Testis (tissue), 3 donors: Measurements from ENCODE around the gene LRP2BP. TPM values are rescaled to one million over a fixed set of nuclear protein-coding genes. Genes with fewer than 3 reads are reported as not detected.
A peak's percentile ranks its signal among the peaks of the same experiment; 100 is the strongest.

ENCODE experiments used
- DNase-seq: peaks from one replicate; pipeline ENCODE4 v3.0.0-alpha.2; 2019
- H3K27ac ChIP-seq, 2 donors: fragments of 200-600 bp; sonication (generic); one replicate each; pipeline ENCODE4 v1.5.1; 2019
- H3K27me3 ChIP-seq: fragments of 200-600 bp; sonication (generic); one replicate; pipeline ENCODE4 v1.5.1; 2019
- H3K36me3 ChIP-seq: fragments of 200-600 bp; sonication (generic); one replicate; pipeline ENCODE4 v1.5.1; 2017; ENCODE audit warnings: low read depth; ENCODE audit errors: missing control alignments
- H3K4me1 ChIP-seq: fragments of 200-600 bp; sonication (generic); one replicate; pipeline ENCODE4 v1.5.1; 2019
- H3K4me3 ChIP-seq, 2 donors: fragments of 200-600 bp; sonication (generic); one replicate each; pipeline ENCODE4 v1.5.1; 2017 to 2019
- H3K9me3 ChIP-seq: fragments of 200-600 bp; sonication (generic); one replicate; pipeline ENCODE4 v1.5.1; 2017
- POLR2A ChIP-seq: fragments of 450-650 bp; IDR thresholded peaks from one replicate; pipeline ENCODE4 v1.6.1; 2017; ENCODE audit warnings: antibody characterized with exemption, mild to moderate bottlenecking, moderate library complexity
- WGBS, 2 donors: methylation state at CpG; one replicate each; pipeline ENCODE4 v1.1.5; 2018; 5-methylcytosine and 5-hydroxymethylcytosine counted together
- intact Hi-C: fragments of 100-400 bp; cut with DNase I; formaldehyde crosslinking; loops from one replicate; pipeline ENCODE4 v1.15.1; 2023; ENCODE audit warnings: low total_unique reads
- polyA plus RNA-seq: library from polyadenylated mRNA; stranded (reverse); fragments of 350-450 nt; fragmentation: Illumina TruSeq; extraction: RNeasy Lipid Tissue Mini Kit (QIAGEN cat#74804); gene quantifications from one replicate; pipeline ENCODE4 v1.2.3, GENCODE V29; 2014; ENCODE audit warnings: low read depth, low replicate concordance; ENCODE audit not compliant: insufficient read depth
- total RNA-seq, 2 donors: library from RNA; depleted of rRNA; stranded (reverse); fragments of >200 nt; gene quantifications; one replicate each; pipeline ENCODE4 v1.2.3, GENCODE V29; 2016
- TF ChIP-seq, protein P1 (sequence below), 3 experiments: fragments of 450-650 bp in 2 of 3; fragments of 200-600 bp in 1 of 3; sonication (generic) in 1 of 3; IDR thresholded peaks; one replicate each; pipeline ENCODE4 v1.5.1; 2016 to 2019; ENCODE audit warnings: antibody characterized with exemption in 3 of 3, mild to moderate bottlenecking in 2 of 3, moderate library complexity in 1 of 3

LRP2BP gene
- total and polyA plus RNA-seq, 3 donors from 2014 or later: 7.5 to 49.5 (median 11.9) TPM

DNA sequence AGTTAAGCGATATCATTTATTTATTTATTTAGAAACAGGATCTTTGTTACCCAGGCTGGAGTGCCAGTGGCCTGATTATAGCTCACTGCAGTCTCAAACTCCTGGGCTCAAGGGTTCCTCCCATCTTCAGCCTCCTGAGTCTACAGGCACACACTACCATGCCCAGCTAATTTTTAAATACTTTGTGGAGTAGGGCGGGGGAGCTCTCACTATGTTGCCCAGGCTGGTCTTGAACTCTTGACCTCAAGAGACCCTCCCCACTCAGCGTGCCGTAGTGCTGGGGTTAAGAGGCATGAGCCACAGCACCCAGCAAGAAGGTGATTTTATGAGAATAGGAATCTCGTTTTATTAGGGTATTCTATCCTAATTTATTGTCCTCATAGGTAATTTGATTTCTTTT lies 33.9 kb upstream of the LRP2BP start:
- Histone ChIP-seq H3K27ac (no peak overlapping the region), H3K4me3 (no peak overlapping the region), H3K36me3 (no peaks in the 10 kb centered on the region), H3K27me3 (no peaks in the 10 kb centered on the region), H3K4me1 (peaks cover 3% of the 10 kb centered on the region), H3K9me3 (no peaks in the 10 kb centered on the region)
- intact Hi-C loops: no loop called here
- no peak for DNase-seq
- TF ChIP-seq, protein P1, sequence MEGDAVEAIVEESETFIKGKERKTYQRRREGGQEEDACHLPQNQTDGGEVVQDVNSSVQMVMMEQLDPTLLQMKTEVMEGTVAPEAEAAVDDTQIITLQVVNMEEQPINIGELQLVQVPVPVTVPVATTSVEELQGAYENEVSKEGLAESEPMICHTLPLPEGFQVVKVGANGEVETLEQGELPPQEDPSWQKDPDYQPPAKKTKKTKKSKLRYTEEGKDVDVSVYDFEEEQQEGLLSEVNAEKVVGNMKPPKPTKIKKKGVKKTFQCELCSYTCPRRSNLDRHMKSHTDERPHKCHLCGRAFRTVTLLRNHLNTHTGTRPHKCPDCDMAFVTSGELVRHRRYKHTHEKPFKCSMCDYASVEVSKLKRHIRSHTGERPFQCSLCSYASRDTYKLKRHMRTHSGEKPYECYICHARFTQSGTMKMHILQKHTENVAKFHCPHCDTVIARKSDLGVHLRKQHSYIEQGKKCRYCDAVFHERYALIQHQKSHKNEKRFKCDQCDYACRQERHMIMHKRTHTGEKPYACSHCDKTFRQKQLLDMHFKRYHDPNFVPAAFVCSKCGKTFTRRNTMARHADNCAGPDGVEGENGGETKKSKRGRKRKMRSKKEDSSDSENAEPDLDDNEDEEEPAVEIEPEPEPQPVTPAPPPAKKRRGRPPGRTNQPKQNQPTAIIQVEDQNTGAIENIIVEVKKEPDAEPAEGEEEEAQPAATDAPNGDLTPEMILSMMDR (IDR thresholded peaks at IDR 0.05): no peak
- no peak for TF ChIP-seq POLR2A
- 54 to 67% methylated on average over 5 of the region's 5 CpGs for WGBS, 2 donors

DNA sequence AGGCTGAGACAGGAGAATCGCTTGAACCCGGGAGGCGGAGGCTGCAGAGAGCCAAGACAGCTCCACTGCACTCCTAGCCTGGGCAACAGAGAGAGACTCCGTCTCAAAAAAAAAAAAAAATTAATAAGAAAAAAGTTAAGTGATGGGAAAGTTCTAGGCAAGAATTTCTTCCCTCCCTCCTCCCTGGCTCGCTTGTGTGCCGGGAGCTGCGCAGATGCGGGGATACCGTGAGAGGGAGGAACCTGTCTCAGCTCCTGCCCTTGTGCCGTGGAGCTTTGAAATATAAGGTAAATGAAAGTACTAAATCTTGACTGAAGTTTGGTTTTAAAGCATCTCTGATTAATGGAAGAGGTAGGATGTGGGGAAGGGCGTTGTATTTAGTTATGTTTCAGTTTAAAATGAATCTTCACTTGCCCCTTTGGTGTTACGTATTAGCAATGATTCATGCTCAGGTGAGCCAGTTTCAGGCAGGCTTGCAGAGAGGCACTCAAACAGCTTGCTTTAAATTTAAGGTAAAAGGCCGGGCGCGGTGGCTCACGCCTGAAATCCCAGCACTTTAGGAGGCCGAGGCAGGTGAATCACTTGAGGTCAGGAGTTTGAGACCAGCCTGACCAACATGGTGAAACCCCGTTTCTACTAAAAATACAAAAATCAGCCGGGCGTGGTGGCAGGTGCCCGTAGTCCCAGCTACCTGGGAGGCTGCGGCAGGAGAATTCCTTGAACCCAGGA lies 31.4 kb upstream of the LRP2BP start:
- 64 to 72% methylated on average over 22 of the region's 22 CpGs for WGBS, 2 donors
- TF ChIP-seq POLR2A: no peak
- TF ChIP-seq, protein P1 (IDR thresholded peaks at IDR 0.05): no peak
- H3K27ac ChIP-seq: no peak overlapping the region
- H3K27me3 ChIP-seq: no peaks in the 10 kb centered on the region
- peak overlapping the region; percentile 0 to 18 for H3K4me3 ChIP-seq
- no peaks in the 10 kb centered on the region for H3K36me3 ChIP-seq
- peaks cover 18% of the 10 kb centered on the region for H3K4me1 ChIP-seq
- intact Hi-C loops: no loop called here
- H3K9me3 ChIP-seq: no peaks in the 10 kb centered on the region
- DNase-seq: no peak

DNA sequence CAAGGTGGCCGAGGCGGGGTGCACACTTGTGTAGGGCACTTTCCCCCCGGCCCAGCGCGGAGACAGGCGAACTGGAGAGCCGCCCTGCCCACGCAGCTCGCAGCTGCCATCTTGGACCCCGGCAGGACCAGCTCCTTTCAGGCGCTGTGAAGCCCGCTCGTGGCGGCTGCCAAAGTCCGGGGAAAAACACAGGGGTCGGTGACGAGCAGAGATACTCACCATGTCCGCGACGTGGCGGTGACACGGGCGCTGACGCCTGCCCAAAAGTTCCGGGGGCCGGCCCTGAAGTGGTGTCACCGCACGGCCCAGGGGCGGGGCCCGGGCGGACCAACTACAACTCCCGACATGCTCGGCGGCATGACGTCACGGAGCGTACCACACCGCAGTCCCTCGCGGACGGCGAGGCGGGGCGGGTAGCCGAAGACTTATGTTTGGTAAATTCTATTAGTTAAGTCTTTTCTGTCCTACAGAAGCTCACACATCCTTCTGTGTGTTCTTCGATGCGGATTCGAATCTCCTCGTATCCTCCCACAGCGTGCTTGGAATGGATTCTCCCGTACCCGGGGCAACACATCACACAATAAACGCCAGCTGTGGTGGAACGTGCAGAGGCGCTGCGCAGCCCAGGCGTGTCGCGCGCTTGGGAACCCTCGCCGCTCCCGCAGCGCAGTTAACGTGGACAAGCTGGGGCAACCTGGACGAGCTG lies 30.1 kb upstream of the LRP2BP start, which contains the start of gene UFSP2:
TSS of gene UFSP2 (minus strand) at position 318 of the 706 bp plus-strand sequence. CDS start at position 222, 96 bp downstream.
- TF ChIP-seq, protein P1 (IDR thresholded peaks at IDR 0.05): peak in 1 of 3 experiments; percentile 9
- peak; percentile 61 for TF ChIP-seq POLR2A
- Histone ChIP-seq H3K4me1 (peaks cover 30% of the 10 kb centered on the region), H3K4me3 (peak within 1 kb of the TSS; percentile 88 to 93), H3K9me3 (no peaks in the 10 kb centered on the region), H3K27ac (peak within 1 kb of the TSS; percentile 97 to 99), H3K36me3 (no peaks in the 10 kb centered on the region), H3K27me3 (no peaks in the 10 kb centered on the region)
- 0 to 1% methylated on average over 15 to 58 of the region's 66 CpGs for WGBS, 2 donors
- intact Hi-C loops: no loop called here
- DNase-seq: peak; percentile 92

DNA sequence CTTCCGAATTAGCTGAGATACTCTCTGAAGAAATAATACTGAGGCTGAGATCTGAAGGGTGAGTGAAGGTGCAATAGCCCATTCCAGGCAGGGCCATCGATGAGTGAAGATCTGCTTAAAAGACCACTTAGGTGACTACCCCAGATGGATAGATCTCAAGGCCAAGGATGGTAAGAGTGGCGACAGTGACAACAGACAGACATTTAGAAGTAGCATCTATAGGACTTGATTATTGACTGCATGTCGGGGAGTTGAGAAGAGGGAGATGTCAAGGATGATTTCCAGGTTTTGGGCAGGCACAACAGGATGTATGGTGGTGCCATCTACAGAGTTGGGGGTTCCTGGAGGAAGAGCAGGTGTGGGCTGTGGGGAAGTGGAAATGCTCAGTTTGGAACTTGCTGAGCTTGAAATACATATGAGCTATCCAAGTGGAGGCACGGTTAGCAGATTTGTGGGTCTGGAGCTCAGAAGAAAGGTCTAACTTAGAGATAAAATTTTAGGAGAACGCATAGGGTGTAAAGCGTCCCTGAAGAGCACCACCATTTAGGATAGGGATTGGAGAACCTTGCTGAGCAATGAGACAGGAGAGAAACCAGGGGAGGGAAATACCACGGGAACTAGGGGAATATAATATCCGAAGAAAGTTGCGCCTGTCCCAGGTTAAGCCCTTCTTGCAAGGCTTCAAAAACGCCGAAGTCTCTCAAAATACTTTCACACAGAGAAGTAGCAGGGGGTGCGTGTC lies 29.4 kb upstream of the LRP2BP start:
- DNase-seq: no peak
- no peaks in the 10 kb centered on the region for H3K9me3 ChIP-seq
- no peaks in the 10 kb centered on the region for H3K36me3 ChIP-seq
- H3K27ac ChIP-seq: peak overlapping the region; percentile 97 to 99
- H3K4me3 ChIP-seq: peak overlapping the region; percentile 88 to 93
- peaks cover 30% of the 10 kb centered on the region for H3K4me1 ChIP-seq
- TF ChIP-seq POLR2A: no peak
- TF ChIP-seq, protein P1 (IDR thresholded peaks at IDR 0.05): no peak
- no peaks in the 10 kb centered on the region for H3K27me3 ChIP-seq
- intact Hi-C loops: no loop called here
- WGBS, 2 donors: 13% methylated on average over 12 of the region's 13 CpGs
